NCI-H2081 treated with DMSO at 0.1 percent for 48 hours (cell line): ENCODE measurements around the gene SMC5.
"Not testable (repeated sequence)": the region's sequence is repeated elsewhere in the genome, so short reads cannot be mapped to it uniquely, and the experiment has no call there.

ENCODE experiments used
- DNase-seq: peaks from one replicate; lab custom pipeline; 2025; lab: John Stamatoyannopoulos, UW

The SMC5 gene

DNA sequence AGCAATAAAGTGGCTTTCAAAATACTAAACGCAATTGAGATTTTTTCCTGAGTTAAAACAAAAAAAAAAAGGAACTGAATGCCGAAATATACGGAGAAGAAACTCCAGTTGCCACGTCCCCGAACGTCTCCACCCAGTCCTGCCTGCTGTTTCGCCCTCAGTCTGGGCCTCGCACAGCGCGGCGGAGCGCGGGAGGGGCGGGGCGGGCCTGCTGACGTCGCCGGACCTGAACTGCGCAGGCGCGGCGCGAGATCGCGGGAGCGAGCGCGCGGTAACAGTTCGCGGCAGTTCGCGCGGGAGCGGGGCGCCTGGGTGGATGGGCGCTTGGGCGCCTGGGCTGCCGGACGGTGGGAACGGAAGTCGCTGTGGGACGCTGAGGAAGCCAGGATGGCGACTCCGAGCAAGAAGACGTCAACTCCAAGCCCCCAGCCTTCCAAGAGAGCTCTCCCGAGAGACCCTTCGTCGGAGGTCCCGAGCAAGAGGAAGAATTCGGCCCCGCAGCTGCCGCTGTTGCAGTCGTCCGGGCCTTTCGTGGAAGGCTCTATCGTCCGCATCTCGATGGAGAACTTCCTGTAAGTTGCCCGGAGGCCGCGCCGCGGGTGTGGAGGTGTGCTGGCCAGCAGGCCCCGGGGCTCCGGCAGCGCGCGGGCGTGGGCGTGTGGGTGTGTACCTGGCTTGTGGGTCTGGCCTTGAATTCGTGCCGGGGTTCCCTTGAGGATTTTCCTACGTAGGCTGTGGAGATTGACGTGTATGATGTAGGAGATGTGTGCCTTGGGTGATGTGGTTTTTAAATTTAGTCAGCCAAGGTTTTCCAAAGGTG is at the start of gene SMC5:
Gene SMC5, plus strand, starts transcription at position 287 of the 820 bp plus-strand sequence. Its CDS starts 101 bp downstream, at position 388.
- peak; percentile 54 for DNase-seq

DNA sequence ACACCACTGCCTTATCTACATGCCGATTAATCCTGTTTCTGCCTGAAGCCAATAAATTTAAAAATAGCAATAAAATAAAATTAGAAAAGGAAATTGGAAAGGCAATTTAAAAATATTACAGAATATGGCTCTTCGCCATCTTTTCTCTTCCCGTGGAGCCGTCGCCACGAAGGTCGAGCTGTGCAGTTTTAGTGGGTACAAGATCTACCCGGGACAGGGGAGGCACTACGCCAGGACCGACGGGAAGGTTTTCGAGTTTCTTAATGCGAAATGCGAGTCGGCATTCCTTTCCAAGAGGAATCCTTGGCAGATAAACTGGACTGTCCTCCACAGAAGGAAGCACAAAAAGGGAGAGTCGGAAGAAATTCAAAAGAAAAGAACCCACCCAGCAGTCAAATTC is 41.7 kb upstream of the SMC5 start:
- DNase-seq = no peak

DNA sequence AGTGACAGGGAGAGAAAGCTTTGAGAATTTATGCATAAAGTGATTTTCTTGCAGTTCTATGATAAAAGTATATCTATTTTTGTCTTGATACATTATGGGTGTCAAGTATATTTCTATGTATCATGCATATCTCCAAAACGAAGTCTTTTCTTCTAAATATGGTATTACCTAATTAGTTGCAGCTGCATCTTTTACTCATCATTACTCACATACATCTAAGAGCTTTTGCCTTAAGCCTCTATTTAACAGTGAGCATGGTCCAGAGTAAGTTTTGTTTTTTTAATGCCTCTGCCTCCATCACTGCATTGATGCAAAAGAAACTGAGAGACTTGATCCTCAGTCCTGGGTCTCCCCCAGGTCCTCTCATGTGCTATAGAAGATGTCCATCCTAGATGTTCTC is 40.0 kb upstream of the SMC5 start:
- DNase-seq = no peak

DNA sequence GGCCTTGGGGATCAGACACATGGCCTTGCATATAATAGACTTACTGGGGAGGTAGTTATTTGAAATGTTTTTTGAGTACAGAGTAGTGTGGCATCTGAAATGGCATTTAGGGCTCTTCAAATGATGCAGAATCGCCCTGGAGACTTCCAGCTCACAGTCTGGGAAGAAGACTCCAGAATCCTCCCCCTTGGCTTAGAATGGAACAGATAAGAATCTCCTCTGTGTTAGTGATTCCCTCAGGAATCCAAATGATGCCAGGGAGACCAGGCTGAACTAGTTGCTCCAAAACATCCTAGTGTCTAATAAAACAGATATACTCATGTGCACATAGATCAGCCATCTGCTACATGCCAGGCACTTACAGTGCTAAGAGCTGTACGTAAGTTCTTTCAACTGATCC is 38.6 kb upstream of the SMC5 start:
- DNase-seq = no peak

DNA sequence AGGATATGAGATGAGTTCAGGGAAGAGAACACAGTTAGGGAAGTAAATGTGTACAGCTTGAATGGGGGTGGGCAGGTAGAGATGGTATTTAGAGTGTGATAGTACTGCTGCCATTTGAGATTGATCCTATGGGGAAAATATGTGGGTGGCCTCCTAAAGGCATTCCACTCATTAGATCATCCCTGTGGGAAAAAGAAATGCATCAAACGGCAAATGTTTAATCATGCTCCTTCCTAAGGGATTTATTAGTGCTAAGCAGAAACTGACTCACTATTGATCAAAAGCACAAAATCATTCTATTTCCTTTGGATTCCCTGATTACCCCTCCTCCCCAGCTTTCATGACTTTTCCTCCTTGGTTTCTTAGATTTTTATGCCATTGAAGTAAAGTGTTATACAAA is 36.4 kb upstream of the SMC5 start:
- no peak for DNase-seq

DNA sequence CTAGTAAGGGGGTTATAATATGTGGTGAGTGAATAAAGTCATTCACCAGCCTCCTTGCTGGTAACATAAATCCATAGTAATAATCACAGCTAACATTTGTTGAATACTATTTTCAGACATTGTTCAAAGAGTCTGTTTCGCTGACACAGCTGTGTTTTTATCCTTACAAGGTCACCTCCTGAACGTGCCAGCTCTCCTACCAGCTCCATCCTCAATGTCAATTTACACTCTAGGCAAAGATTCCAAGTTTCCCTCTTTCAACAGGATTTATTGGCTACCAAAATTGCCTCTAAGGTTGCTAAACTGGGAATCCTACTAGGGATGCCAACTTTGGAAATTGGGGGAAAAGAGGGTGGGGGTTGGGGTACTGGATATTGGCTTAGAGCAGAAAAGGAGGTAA is 30.7 kb upstream of the SMC5 start:
- DNase-seq = peak; percentile 39

DNA sequence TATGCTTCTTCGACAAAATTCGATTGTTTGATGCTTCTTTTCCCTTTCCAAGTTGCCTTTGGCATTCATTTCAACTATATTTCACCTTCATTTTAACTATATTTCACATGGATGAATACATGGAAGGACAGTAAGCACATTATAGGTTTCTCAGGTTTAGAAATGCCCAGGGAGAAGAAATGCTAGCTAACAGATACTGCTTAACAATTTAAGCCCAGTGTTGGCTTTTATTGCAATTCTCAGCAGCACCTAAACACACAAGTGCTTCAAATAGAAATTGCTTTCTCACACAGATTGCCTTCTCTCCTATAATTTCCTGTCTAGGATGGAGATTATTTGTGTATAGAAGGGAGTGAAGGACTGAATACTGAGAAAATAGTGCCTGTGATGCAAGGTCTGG is 30.2 kb upstream of the SMC5 start:
- DNase-seq = peak; percentile 9

DNA sequence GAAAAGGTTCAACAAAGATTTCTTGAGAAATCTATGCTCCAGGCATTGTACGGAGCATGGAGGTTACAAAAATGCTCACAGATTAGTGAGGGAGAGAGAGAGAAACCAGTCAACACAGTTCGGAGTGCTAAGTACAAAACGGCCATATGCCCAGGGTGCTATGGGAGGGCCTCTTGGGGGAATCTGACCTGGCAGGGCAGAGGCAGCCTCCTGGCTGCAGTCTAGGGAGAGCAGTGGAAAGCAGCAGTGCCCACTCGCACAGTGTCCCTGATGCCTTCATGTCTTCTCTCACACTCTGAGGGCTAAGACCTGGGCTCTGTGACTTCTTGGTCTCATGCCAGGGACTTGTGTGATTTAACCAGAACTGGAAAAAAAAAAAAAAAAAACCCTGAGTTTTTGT is 29.8 kb upstream of the SMC5 start:
- no peak for DNase-seq

DNA sequence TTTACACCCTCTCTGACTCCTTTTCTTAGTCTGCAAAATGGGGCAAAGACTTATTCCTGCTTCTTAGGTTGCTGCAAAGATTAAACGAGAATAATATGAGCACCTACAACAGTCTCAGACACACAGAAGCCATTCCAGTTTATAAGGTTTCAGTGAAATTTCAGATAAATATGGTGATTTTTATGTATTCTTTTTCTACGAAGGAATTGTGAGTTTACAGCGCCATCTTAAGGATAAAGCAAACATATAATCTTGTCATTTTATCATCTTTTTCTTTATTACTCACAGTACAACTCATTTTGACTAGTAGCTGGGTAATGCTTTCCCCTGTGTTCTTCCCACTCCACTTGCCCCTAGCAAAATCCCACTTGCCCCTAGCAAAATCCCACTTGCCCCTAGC is 29.2 kb upstream of the SMC5 start:
- DNase-seq = no peak

DNA sequence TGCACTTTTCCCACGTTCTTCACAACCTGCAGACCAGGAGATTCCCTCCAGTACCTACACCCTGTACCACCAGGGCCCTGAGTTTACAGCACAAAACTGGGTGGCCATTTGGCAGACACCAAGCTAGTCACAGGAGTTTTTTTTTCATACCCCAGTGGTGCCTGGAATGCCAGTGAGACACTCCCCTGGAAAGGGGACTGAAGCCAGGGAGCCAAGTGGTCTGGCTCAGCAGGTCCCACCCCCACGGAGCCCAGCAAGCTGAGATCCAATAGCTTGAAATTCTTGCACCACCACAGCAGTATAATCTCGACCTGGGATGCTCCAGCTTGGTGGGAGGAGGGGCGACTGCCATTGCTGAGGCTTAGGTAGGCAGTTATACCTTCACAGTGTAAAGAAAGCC is 26.3 kb upstream of the SMC5 start:
- DNase-seq = no peak

DNA sequence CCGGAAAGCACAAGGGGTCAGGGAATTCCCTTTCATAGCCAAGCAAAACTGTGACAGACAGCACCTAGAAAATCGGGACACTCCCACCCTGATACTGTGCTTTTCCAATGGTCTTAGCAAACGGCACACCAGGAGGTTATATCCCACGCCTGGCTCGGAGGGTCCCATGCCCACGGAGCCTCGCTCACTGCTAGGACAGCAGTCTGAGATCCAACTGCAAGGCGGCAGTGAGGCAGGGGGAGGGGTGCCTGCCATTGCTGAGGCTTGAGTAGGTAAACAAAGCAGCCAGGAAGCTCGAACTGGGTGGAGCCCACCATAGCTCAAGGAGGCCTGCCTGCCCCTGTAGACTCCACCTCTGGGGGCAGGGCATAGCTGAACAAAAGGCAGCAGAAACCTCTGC is 24.6 kb upstream of the SMC5 start:
- DNase-seq = not testable (repeated sequence)

DNA sequence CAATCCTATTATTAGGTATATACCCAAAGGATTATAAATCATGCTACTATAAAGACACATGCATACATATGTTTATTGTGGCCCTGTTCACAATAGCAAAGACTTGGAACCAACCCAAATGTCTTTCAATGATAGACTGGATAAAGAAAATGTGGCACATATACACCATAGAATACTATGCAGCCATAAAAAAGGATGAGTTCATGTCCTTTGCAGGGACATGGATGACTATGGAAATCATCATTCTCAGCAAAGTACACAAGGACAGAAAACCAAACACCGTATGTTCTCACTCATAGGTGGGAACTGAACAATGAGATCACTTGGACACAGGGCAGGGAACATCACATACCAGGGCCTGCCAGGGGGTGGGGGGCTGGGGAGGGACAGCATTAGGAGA is 12.8 kb upstream of the SMC5 start:
- not testable (repeated sequence) for DNase-seq

DNA sequence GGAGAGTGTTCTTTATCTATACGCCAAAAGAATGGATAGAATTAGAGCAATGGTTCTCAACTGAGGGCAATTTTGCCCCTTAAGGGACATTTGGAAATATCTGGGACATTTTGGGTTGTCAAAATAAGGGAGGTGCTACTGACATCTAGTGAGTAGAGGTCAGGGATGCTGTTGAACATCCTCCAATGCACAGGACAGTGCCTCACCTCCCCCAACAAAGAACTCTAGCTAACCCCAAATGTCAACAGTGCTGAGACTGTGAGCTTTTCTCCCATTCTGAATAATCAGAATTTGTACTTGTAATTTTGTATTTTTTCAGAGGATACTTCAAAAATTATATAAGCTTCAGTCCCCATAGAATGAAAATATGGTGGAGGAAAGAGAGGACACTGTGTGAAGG is 8.6 kb upstream of the SMC5 start:
- DNase-seq = no peak

DNA sequence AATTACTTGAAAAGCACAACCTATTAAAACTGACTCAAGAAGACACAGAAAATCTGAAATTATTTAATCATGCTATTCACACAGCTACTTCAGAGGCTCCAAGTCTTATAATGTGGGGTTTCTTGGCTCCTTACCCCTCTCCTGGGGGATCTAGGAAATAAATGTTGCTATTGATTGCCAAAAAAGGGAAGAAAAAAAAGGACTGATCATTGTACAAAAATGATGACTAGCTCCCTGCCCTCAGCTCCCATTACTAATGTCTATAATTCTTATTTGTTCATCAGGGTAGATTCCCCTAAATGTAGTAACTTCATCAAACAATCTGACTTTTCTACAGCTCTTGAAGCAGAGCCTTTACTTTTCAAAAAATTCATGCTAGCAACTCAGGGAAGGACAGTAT is 3.3 kb upstream of the SMC5 start:
- DNase-seq = no peak

DNA sequence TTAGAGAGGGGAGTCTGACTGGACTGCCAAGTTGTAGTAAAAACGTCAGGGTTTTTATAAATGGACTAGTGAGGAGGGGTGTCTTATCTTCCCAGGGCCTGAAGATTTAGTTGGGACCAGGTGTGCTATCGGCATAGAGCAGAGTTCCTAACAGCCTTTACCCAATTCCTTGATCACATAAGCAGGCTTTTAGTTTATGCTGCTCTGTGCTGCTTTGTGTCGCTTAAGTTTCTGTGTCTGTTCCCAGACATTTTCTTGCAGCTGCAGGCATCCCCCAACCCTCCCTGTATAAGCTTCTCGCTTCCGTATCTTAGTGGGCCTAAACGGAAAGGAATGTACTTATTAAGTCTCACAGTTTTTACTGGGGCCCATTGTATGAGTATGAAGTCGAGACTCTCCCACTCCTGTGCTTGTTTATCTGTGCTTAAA is 2.6 kb upstream of the SMC5 start:
- no peak for DNase-seq

DNA sequence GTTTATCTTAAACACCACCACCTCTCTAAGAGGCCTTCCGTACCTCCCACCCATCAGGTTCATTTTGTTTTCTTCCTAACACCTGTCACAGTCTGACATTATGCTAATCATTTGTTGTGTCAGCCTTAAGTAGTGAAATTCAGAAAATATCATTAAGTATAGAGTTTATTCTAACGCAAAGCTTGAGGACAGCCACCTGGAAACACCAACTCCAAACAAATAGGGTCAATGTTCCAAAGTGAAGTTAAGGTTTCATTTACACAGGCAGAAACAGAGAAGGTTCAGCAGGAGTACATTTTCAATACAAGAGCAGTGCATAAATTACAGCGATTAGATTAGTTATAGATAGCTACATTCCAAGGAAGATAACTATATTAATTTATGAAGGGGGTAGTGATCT is 1.3 kb upstream of the SMC5 start:
- no peak for DNase-seq

DNA sequence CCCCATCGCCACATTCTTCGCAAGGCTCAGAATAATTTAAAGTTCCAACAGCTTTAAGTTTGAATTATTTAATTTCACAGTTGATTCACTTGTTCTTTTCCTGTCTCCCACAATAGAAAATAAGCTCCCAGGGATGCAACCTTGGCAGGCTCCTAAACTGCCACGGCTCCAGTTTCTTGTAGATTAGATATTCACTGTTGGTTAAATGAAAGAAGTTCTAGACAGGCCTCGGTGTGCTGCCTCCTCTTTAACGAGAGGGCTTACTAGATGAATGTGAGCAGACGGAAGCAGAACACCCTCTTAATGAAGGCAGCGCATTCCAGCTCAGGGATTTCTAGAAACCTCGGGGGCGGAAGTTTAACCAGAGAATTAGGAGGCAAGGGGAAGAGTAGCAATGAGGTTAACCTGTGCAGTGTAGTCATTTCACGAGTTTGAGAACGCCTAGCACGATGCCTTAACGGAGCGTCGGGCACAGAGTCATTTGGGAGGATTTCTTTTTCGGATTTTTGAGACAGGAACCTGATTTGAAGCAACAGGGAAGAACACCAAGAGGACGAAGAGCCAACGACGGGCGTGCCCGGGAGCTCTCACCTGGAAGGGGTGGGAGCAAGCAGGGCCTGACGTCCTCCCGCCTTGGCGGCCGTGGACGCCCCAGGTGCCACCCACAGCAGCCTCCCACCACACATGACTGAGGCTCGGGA is 637 bp upstream of the SMC5 start:
- DNase-seq = no peak

DNA sequence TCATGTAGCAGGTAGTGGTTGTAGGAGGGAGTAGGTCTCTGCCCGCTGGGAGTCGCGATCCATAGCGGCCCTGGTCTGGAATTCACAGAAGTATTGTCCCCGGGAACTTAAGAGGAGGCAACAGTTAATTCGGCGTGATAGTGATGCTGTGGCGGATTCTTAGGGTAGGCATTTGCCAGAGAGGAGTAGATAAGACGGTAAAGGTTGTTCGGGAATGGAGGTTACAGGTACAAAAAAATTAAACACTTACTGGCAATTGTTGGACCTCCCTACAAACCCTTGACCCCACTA is 679 bp downstream of the SMC5 start:
- no peak for DNase-seq

DNA sequence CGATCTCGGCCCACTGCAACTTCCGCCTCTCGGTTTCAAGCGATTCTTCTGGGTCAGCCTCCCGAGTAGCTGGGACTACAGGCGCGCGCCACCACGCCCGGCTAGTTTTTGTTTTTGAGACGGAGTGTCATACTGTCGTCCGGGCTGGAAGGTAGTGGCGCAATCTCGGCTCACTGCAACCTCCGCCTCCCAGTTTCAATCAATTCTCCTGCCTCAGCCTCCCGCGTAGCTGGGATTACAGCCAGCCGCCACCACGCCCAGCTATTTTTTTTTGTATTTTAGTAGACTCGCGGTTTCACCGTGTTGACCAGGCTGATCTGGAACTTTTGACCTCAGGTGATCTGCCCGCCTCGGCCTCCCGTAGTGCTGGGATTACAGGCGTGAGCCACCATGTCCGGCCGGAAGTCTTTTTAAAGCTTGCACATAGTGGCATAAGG is 1.2 kb downstream of the SMC5 start:
- DNase-seq = no peak

DNA sequence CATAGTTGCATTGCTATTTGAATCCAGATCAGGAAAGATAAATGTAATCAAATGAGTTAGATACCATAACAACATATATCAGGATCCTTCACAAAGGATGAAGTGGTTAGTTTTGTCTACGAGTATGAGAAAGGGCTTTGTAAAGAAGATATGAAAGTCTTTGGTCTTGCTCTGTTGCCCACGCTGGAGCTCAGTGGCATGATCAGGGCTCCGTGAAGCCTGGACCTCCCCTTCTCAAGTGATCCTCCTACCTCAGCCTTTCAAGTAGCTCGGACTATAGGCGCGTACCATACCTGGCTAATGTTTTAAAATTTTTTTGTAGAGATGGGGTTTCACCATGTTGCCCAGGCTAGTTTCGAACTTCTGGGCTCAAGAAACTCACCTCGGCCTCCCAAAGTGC is 1.8 kb downstream of the SMC5 start:
- DNase-seq = no peak

DNA sequence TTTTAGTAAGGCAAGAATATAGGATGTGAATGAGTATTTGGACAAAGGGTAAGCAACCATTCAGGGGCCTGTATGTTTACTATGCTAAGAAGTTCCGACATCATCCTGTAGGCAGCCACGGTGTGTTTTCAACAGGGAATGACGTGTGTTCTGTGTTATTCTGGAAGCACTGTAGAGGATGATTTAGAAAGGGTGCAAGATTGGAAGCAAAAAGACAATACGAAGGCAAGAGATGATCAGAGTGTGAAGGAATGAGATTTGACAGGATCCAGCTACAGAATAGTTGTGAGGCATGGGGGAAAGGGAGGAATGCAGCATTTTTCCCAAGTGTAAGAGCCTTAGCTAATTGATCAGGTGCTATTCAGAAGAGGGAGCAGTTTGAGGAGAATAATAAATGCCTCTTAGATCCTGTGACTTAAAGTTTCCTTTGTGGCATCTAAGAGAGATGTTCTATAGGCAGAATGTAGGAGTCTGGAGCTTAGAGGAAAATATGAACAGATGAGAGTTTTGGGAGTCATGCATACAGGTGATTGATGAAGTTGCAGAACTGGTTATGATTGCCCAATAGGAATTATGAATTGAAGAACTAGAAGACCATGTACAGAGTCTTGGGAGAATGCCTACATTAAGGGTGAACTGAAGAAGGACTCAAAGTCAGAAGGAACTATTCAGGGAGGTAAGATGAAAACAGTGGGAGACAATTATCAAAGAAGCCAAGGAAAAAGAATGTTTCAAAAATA is 2.5 kb downstream of the SMC5 start:
- DNase-seq = no peak

DNA sequence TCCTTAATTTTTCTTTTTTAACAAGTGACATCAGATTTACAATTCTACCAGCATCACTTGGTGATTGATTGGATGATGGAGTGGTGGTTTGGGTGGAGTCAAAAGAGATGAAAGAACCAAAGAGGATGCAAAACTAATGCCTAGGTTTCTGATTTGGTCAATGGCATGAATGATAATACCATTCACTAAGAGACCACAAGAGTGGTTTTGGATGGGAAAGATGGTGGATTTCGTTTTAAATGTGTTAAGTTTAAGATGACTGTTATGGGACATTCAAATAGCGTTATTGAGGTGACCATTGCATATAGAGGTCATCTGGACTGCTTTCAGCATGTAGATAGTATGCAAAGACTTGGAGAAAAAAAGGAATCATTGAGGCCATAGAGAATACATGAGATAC is 3.6 kb downstream of the SMC5 start:
- DNase-seq = no peak

DNA sequence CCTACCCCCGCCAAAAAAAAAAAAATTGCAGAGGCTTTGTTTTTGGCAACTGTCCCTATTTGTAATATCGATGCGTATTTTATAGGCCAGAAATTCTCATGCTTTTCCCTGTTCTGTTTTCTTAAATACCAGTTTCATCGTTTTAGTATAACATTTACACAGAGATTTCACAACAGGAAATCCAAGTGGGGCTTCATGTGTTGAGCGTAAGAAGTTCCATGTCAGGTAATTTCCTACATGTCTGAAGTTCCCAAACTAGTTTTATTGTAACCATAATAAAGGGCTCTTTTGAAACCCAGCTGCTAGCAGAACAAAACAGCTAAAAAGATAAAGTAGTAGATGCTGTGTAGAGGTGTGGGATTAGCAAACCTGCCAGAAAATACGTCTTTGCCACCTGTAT is 4.2 kb downstream of the SMC5 start:
- DNase-seq = no peak
